Measurements from ENCODE around the gene S100A5. TPM values are rescaled to one million over a fixed set of nuclear protein-coding genes. Genes with fewer than 3 reads are reported as not detected.

The S100A5 gene
- total RNA-seq, 1 donor from 2014 or later: not detected

DNA sequence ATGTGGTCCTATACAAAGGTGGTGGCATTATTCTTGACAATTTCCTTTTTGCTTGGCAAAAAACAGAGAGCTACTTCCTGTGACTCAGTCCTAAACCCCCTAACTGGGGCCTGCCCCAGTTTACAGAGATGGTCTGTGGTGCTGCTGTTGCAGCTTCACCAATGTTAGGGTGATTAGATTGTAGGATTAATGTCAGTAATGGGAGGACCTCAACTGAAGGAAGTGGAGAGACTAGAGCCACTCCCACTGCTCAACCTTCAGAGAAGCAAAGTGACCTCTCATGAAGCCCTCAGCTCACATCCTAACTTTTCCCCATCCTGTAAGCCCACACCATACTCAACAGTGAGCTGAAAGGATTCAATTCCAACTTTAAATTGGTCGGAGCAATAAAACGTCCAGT lies 8.6 kb downstream of the S100A5 start:
- H3K36me3 ChIP-seq (ENCODE audit: control insufficient read depth, insufficient read depth, low read length): peaks cover 9% of the 10 kb centered on the region
- H3K27me3 ChIP-seq (ENCODE audit: control insufficient read depth, insufficient read depth, low read length): no peaks in the 10 kb centered on the region
- TF ChIP-seq, protein P1, sequence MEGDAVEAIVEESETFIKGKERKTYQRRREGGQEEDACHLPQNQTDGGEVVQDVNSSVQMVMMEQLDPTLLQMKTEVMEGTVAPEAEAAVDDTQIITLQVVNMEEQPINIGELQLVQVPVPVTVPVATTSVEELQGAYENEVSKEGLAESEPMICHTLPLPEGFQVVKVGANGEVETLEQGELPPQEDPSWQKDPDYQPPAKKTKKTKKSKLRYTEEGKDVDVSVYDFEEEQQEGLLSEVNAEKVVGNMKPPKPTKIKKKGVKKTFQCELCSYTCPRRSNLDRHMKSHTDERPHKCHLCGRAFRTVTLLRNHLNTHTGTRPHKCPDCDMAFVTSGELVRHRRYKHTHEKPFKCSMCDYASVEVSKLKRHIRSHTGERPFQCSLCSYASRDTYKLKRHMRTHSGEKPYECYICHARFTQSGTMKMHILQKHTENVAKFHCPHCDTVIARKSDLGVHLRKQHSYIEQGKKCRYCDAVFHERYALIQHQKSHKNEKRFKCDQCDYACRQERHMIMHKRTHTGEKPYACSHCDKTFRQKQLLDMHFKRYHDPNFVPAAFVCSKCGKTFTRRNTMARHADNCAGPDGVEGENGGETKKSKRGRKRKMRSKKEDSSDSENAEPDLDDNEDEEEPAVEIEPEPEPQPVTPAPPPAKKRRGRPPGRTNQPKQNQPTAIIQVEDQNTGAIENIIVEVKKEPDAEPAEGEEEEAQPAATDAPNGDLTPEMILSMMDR (IDR thresholded peaks at IDR 0.05; ENCODE audit: insufficient read depth, low read length, severe bottlenecking): no peak
- FAIRE-seq (no peak), DNase-seq (ENCODE audit: low read depth) (no peak)
- H3K4me3 ChIP-seq (ENCODE audit: low read depth, low read length): no peak overlapping the region

DNA sequence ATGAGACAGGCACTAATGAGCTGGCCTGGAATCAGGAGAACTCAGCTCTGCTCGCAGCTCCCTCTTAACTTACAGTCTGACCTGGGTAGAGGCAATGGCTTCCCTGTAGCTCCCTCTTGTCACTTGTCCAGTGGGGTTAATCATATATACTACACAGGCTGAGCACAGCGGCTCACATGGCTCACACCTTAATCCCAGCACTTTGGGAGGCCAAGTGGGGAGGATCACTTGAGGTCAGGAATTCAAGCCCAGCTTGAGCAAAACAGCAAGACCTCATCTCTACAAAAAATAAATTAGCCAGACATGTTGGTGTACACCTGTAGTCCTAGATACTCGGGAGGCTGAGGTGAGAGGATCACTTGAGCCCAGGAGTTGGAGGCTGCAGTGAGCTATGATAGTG lies 9.1 kb downstream of the S100A5 start:
- Histone ChIP-seq H3K36me3 (ENCODE audit: control insufficient read depth, insufficient read depth, low read length) (peaks cover 9% of the 10 kb centered on the region), H3K27me3 (ENCODE audit: control insufficient read depth, insufficient read depth, low read length) (no peaks in the 10 kb centered on the region), H3K4me3 (ENCODE audit: low read depth, low read length) (no peak overlapping the region)
- DNase-seq (ENCODE audit: low read depth) (no peak), FAIRE-seq (no peak)
- TF ChIP-seq, protein P1 (IDR thresholded peaks at IDR 0.05; ENCODE audit: insufficient read depth, low read length, severe bottlenecking): no peak

DNA sequence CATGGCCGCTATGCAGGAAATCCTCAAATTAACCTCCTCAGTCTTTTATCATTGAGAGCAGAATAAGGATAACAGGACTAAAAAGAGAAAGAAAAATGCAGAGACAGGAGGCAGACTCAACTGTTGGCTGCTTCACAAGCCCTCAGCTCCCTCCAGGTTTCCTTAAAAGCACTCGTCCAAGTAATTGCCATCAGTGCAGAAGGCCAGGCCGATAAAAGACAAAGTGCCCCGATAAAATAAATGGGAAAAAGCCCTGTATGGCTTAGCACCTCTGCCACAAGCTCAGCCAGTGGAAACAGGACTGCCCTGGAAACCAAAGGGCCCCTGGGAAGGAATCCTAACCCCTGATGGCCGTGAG lies 13.1 kb downstream of the S100A5 start:
- H3K27me3 ChIP-seq (ENCODE audit: control insufficient read depth, insufficient read depth, low read length): no peaks in the 10 kb centered on the region
- TF ChIP-seq, protein P1 (IDR thresholded peaks at IDR 0.05; ENCODE audit: insufficient read depth, low read length, severe bottlenecking): no peak
- H3K4me3 ChIP-seq (ENCODE audit: low read depth, low read length): no peak overlapping the region
- no peaks in the 10 kb centered on the region for H3K36me3 ChIP-seq (ENCODE audit: control insufficient read depth, insufficient read depth, low read length)
- no peak for DNase-seq (ENCODE audit: low read depth)
- no peak for FAIRE-seq

DNA sequence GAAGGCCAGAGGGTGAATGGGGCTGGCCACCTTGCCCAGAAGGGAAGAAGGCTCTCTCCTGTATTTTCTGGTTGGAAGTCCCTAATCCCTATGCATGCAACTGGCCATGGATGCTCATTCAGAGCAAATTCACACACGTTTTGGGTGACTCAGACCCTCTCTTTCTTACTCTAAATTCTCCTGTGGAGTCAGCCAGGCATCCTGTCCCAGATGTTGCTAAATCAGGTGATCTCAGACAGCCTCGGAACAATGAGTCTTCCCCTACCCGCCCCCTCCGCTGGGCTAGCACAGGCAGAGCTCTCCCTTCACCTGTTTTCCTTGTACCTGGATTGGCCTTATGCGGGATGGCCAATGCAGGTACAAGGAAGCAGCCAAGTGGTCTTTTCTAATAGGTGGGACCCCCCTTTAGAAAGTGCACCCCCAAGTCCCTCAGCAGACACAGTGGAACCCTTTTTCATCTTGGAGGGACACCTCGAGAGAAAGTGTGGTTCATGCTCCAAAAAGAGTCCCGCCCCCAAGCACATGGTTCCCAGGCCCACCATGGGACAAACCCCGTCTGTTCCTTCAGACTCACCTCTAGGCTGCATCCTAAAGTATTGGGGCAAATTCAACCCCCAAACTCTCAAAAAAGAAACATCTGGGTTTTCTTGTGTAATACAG lies 13.6 kb downstream of the S100A5 start:
- DNase-seq (ENCODE audit: low read depth) (peak; percentile 98), FAIRE-seq (peak; percentile 90)
- TF ChIP-seq, protein P1 (IDR thresholded peaks at IDR 0.05; ENCODE audit: insufficient read depth, low read length, severe bottlenecking): no peak
- Histone ChIP-seq H3K27me3 (ENCODE audit: control insufficient read depth, insufficient read depth, low read length) (no peaks in the 10 kb centered on the region), H3K36me3 (ENCODE audit: control insufficient read depth, insufficient read depth, low read length) (no peaks in the 10 kb centered on the region), H3K4me3 (ENCODE audit: low read depth, low read length) (no peak overlapping the region)

DNA sequence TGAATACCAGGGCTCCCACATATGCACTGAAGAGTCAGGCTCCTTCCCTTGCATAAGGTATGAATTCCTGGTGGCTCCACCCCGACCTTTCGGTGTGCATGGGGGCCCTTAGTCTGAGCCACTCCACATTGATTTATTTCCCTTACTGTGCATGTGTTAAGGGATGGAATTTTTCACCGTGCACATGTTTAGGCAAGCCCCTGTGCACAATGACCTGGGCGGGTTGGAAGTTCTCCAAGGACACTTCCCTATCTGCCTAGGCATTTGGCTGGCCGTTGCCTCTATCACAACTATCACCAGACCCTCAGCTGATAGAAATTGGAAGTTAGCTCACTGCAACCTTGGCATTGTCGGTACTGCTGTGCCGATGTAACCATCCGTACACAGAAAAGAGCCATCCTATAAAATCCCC lies 14.6 kb downstream of the S100A5 start:
- no peaks in the 10 kb centered on the region for H3K36me3 ChIP-seq (ENCODE audit: control insufficient read depth, insufficient read depth, low read length)
- H3K27me3 ChIP-seq (ENCODE audit: control insufficient read depth, insufficient read depth, low read length): no peaks in the 10 kb centered on the region
- no peak overlapping the region for H3K4me3 ChIP-seq (ENCODE audit: low read depth, low read length)
- FAIRE-seq: peak; percentile 97
- peak; percentile 93 for DNase-seq (ENCODE audit: low read depth)
- TF ChIP-seq, protein P1 (IDR thresholded peaks at IDR 0.05; ENCODE audit: insufficient read depth, low read length, severe bottlenecking): no peak

All from bronchial epithelial cell (primary cell).